ENCODE data around the gene CABLES2. TPM values are rescaled to one million over a fixed set of nuclear protein-coding genes. Genes with fewer than 3 reads are reported as not detected.

The CABLES2 gene
- polyA plus RNA-seq, 3 donors: 8.8 to 9.3 (median 9.3) TPM

DNA sequence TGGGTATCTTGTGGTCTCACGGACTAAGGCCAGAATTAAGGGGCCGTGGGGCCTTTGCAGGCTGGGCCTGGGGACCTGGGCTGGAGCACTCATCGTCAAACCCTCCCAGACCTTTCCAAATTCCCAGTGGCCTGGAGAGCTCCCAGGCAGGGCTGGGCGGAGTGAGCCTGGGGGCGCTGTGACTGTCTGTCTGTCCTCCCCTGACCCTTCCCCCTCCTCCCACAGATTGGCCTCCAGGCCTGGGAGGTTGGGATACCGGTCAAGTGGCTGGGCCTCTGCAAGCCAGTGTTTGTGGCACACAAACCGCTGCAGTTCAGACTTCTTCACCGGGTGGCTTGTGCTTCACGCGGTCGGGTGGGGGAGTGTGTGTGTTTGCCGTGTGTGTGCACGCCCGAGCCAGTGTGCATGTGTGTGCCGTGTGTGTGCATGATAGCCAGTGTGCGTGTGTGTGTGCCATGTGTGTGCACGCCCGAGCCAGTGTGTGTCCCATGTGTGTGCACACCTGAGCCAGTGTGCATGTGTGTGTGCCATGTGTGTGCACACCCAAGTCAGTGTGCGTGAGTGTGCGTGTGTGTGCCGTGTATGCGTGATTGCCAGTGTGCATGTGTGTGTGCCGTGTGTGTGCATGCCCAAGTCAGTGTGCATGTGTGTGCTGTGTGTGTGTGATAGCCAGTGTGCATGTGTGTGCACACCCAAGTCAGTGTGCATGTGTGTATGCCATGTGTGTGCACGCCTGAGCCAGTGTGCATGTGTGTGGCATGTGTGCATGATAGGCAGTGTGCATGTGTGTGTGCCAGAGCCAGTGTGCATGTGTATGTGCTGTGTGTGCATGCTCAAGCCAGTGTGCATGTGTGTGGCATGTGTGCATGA lies 14.0 kb upstream of the CABLES2 start:
- no peak for DNase-seq (ENCODE audit: low read depth in 3 of 3, low spot score in 2 of 3)

DNA sequence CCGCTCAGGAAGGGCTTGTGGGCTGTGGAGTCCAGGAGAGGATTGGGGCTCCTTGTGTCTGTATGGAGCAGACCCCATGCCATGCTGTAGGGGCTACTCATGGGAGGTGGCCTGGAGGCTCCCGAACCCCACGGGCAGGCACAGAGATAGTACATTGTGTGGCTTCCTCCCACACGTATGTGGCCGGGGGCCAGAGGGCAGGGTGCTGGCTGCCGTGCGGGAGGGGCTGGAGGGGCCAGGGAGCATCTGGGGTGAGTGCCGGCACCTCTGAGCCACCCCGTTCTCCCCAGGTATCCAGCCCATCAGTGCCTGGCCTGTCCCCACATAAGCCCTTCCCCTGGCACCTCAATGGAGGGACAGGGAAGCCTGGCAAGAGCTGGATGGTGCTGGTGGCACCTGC lies 12.7 kb upstream of the CABLES2 start:
- DNase-seq (ENCODE audit: low read depth in 3 of 3, low spot score in 2 of 3): no peak

DNA sequence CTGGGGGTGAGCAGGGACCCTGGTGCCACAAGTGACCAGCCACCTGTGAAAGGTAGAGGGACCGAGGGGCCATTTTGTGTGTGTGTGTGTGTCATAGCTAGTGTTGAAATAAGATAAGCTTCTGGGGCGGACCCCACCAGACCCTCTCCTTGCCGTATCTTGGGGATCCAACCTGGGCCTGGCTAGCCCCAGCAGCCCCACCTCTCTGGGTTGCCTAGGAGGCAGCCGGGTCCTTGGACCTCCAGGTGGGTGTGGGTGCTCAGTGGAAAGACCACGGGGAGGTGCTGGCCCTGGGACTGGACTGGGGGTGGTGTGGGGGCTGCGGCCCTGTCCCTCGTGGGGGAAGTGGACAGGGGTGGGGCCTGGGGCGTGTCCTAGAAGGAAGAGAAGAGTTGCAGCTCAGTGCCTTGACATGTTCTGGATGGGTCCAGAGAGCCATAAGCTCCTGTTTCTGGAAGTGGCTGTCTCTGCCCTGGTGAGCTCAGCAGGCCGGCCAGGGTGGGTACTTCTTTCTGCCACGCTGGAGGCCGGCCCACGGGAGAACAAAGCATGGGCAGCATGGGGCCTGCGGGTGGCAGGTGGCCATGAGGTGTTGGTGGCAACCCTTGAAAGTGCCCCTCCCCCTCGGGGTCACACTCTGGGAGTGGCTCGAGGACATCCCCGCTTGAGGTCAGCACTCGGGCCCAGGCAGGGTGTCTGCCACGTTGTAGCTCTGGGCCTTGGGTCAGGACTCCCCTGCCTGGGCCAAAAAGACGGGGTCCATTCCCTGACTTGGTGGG lies 11.8 kb upstream of the CABLES2 start:
- no peak for DNase-seq (ENCODE audit: low read depth in 3 of 3, low spot score in 2 of 3)

DNA sequence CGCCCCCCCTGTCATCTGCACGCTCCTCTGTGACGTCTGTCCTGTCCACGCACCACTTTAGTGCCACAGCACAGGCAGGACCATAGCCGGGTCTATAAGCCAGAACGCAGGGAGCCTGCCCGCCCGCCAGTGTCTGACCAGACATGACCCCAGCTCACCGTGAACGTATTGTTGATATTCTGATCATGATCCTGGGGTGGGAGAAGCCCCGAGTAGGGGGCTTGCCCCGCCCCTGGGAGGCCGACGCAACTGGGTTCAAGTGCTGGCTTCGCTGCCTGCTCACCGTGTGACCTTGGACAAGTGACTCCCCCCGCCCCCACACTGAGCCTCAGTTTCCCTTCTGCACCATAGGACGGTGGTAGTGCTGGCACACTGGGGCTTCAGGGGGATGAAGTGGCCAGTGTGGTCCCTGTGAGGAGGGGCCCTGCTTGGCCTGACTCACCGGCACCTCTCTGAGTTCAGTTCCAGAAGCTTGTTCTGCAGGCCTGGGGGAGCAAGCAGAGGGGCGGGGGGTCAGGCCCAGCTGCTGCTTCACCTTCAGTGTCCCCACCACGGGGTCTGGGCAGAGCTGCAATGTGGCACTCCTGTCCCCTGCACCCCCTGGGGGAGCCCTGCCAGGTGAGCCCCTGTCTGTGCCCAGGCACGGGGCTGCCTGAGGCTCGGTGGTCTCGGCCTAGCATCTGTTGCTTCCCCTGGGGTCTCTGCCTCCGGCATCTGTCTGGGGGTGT lies 11.1 kb upstream of the CABLES2 start:
- no peak for DNase-seq (ENCODE audit: low read depth in 3 of 3, low spot score in 2 of 3)

DNA sequence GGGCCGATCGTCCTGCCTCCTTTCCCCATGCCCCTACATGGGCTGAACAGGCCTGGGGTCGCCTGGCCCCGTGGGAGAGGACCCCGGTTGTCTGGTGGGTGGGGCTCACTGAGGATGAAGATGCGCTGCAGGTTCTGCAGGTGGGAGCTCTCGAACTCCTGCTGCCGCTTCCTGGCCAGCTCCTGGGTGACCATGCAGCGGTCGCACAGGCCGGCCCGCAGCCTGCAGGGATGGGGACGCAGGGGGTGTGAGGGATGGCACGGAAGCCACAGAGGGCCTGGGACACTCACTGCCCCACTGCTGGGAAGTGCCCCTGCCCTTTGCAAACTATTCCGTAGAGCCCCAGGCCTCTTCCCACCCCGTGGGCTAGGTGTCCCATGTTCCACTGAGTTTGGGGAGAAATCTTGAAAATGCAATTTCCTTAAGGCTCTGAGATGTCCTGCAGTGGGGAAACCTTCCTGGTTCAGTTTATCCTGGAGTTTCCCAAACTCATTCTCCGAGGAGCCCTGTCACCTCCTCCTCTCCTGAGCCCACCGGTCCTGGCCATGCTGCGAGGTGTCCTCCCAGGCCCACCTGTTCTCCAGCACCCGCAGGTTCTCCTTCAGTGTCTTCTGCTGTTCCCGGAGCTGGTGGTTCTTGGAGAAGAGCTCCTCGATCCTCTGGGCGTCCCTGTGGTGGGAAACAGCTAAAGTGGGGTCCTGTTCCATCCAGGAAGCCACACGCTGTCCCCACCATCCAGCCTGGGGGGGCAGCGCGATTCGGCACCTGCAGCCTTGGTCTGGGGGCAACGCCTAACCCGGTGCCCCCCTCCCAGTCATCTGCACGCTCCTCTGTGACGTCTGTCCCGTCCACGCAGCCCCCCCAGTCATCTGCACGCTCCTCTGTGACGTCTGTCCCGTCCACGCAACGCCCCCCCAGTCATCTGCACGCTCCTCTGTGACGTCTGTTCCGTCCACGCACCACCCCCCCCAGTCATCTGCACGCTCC lies 9.9 kb upstream of the CABLES2 start:
- DNase-seq (ENCODE audit: low read depth in 3 of 3, low spot score in 2 of 3): no peak

DNA sequence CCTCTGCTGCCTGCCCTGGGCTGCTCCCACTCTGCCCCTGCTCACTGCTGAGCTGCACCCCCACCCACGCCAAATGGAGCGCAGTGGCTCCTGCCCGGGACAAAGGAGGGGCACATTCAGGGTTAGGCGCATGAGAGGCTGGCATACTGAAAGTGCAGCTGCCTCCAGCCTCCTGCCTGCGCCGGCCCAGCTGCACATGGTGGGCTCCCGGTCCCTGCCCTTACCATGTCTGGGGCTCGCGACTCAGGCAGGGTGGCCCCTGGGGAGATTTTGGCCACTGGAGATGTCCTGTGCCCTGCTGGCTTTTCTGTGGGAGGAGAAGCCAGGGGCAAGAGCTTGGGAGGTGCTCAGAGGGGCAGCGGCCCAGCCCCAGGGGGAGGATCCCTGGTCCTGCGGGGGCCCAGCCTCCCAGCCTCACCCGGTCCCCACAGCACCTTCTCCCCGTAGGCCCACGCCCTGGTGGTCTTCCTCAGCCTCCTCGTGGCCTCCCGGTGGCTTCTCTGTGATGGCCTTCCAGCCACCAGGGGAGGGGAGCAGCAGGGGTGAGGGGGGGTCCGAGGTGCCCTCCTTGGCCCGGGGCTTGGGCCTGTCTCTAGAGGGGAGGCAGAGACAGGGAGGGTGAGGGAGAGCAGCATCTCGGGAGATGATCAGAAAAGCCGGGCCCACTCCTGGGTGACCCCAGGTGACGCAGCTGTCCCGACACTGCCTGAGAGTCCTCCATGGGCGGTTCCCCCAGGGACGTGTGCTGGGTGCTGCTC lies 8.4 kb upstream of the CABLES2 start:
- no peak for DNase-seq (ENCODE audit: low read depth in 3 of 3, low spot score in 2 of 3)

DNA sequence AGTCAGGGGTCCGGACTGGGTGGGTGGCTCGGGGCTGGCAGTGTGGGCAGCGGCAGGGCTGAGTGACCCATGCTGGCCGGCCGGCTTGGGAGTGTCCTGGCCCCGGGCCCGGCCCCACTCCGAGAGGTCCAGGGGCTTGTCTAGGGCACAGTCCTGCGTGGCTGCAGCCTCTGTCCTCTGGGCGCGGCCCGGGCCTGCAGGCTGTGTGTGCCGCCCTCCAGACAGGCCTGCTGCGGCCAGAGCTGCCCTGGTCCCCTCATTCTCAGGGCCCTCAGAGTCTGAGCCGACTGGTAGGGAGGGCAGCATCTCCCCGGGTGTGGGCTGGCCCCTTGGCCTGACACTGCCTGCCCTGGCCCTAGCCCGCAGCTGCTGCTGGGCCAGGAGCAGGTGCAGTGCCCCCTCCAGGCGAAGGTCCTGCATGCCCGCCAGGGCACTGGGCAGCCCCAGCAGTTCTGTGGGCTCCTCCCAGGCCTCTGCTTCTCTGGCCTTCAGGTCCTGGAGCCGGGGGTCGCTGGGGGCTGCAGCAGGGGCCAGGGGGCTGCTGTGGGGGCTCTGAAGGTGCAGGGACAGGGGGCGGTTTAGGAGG lies 6.9 kb upstream of the CABLES2 start:
- DNase-seq (ENCODE audit: low read depth in 3 of 3, low spot score in 2 of 3): no peak

DNA sequence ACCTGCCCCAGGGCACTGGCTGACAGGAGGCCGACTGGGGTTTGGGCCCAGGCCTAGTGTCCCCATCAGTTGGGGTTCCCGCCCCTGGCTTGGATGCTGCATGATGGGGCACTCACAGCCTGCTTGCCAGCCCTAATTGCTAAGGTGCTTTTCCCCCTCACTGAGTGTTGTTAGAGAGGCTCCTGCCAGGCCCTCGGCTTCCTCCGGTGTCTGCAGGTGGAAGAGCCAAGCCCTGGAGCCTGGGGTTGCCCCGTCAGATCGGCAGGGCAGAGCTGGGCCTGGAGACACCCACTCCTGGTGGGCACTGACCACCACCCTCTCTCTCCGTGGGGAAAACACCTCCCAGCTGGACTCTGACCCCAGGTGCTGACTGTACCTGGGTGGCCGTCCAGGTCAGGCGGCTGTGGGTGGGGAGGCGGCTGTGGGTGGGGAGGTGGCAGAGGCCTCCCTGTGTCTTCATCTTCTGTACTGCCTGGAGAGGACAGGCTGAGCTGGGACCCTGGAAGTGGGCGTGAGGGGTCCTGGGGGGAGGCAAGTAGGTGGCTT lies 6.0 kb upstream of the CABLES2 start:
- DNase-seq (ENCODE audit: low read depth in 3 of 3, low spot score in 2 of 3): no peak

DNA sequence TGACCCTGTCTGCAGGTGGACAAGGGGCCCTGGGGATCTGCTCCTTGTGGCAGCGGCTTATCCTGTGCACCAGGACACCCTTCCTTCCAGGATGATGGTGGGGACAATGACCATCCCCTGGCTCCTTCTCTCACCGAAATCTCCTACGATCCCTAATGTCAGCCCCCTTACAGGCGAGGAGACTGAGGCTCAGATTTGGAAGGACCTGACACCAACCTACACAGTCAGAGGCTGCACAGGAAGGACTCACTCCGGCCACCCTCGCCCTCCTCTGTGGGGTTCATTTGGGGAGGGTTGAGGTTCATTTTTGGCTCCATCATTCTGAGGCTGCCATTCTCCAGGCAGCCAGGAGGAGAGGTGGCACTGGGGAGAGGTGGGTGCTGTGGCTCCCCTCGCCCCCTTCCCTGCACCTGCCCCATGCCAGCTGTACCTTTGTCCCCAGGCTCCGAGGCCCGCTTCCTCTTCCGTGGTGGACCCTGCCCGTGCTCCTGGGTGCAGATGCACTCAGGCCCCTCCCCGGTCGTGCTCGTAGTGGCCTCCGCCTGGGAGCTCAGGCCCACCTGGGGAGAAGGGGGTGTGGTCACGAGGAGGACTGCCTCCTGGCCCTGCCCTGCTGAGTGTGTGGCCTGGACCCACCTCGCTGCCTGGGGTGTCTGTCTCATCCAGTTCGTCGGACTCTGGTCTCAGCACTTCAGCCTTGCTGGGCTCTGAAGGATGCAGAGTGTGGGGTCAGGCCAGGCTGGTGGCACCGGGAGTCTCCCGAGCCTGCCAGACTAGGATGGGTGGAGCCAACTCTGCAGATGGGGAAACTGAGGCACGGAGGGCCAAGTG lies 5.3 kb upstream of the CABLES2 start:
- no peak for DNase-seq (ENCODE audit: low read depth in 3 of 3, low spot score in 2 of 3)

DNA sequence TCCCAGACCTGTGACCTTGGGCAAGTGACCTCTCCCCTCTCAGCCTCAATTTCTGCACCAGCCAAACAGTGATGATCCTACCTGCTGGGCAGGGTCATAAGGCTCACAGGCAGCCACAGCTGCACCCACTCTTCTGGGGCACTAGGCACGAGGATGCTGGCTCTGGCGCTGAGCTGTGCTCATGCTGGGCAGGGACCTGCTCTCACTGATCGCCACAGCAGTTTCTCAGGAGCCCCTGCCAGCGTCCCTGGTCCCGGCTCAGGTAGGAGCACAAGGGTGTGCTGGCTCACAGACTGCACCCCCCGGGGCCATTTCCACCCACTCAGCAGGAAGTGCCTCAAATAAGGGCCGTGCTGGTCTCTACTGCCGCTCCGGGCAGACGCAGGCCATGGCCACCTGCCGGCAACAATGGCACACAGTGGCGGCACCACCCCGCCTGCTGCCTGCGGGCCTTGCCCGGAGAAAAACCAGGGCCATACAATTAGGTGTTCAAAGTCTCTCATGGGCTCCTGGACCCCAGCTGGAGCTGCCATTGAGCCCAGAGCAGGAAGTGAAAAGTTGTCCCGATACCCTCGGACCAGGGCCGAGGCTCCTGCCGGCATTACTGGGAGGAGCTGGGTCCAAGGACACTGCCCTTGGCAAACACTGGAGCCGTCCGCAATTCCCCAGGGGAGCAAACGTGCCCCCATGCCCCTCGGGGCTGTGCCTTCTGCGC lies 4.6 kb upstream of the CABLES2 start:
- DNase-seq (ENCODE audit: low read depth in 3 of 3, low spot score in 2 of 3): no peak

DNA sequence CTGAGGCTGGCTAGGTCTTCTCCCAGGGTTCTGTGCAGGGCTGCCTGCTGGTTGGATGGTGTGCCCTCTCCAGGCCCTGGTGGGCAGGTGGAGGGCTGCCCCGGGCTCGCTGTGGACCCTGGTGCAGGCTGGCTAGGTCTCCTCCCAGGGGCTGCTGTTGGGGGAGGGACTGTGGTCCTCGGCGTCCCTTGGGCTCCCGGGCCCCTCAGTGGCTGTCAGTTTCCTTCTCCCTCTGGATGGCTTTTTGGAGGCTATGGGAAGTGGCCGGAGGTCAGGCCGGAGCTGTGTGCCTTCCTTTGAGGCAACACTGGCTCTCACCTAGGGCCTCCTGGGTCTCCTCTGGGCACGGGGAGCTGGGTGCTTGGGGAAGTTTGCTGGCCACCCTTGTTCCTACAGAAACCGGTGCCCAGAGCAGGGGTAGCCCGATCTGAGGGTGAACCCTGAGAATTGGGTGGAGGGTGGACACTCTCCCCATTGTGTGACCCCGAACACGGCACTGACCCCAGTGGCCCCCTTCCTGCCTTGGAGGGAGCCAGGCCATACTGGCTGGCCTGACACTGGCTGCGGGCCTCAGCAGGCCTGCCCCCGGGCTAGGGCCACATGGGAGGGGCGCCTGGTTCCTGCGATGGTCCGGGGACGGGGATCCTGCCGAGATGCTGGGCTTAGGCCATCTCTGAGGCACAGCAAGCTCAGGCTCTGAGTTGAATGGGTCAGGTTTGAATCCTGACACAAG lies 3.8 kb upstream of the CABLES2 start:
- no peak for DNase-seq (ENCODE audit: low read depth in 3 of 3, low spot score in 2 of 3)

DNA sequence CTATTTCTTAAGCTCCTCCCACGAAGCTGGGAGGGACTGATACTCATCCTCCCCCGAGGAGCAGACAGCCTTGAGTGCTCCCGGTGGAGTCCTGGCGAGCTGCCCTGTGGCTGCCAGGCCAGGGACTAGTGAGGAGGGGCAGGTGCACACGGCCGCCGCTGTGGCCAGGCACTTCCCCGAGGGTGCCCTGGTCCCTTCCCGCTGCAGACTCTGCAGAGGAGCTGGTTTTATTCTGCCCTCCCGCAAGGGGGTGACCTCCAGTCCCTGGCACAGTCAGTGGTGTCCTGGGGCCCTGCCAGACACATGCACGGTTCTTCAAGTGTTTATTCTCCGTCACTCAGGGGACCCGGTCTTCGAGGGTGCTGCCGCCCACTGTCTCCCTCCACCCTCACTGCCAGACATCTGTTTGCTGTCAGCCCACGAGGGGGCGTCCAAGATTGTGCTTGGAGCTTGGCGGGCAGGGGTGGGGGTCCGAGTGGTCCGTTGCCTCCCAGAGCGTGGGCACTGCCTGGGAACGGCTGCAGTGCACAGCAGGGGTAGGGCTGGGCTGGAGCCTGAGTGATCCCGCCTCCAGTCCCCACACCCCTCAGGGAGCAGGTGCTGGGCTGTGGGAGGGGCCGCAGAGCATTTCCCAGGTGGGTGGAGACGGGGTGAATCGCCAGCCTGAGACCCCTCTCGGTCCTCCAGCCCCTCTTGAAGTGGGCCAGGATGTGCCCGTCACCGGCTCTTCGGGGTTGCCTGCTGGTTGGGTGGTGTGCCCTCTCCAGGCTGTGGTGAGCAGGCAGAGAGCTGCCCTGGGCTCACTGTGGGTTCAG lies 3.1 kb upstream of the CABLES2 start:
- peak in 1 of 3 donors; percentile 37 for DNase-seq (ENCODE audit: low read depth in 3 of 3, low spot score in 2 of 3)

DNA sequence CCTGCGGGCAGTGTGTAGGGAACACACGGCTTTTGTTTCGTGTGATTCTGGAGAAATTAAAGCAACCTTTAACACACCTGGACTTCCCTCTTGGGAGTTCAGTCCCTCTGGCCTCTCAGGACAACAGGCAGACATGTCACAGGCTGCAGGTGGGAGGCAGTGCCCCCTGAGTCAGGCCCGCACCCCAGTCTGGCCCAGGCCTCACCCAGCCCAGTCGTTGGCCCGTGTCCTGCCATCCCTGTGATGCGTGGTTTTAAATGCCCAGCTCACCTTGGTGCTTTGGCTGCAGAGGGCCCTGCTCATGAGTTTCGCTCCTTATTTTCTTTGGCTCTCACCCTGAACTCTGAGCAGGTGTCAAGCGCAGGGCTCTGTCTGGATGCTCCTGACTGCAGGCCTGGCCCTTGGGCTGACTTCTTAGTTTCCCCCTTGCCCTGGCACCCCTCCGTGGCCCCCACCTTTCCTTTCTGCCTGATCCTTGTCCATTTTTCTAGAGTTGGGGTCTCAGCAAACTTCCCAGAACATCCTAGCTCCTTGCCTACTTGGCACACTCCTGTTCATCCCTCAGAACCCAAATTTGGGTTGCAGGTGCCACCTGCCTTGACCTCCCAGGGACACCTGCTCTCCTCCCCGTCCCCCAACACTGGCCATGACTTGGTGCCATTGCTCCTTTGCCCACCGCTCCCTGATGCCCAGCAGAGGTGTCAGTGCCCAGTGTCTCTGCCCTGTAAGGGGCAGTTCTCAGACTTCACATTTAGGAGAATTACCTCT lies 2.2 kb upstream of the CABLES2 start:
- no peak for DNase-seq (ENCODE audit: low read depth in 3 of 3, low spot score in 2 of 3)

DNA sequence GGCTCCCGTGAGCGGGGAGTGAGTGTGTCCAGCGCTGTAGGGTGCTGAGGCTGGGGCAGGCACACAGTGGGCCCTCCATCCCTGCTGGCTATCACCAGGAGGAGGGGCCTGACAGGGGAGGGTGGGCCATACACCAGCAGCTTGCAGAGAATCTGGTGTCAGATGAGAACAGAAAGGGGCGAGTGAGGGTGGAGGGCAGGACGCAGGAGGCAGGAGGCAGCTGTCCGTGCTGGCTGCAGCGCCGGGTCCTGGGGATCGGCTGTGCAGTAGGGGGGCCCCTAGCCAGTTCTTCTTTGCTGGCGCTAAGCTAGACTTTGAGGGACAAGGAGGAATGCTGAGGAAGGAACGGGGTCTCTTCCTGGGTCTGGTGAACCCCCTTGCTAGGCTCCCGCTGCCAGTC lies 1.6 kb upstream of the CABLES2 start:
- no peak for DNase-seq (ENCODE audit: low read depth in 3 of 3, low spot score in 2 of 3)

DNA sequence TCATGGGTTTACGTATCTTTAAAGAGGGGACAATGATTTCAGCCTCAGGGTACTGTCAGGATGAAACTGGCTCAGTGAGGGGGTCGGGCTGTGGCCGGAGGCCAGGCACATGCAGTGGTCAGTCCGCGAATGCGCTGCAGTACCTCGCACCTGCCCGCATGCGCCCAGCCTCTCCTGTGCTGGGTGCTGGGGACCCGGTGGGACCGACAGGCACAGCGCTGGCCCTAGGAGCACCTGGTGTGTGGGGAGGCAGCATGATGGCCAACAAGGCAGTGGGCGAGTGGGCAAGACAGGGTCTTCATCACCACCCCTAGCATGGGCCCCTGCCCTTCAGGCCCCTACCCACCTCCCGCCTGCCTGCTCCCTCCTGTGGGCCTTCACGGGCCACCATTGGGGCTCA lies 970 bp upstream of the CABLES2 start:
- no peak for DNase-seq (ENCODE audit: low read depth in 3 of 3, low spot score in 2 of 3)
